GM10847 (cell line): ENCODE results near the gene ARF1.

Experiments
- POLR2A ChIP-seq: IDR thresholded peaks from 2 replicates; pipeline ENCODE4 v1.6.1; 2011; ENCODE audit not compliant: insufficient read length; ENCODE audit errors: extremely low read depth

Gene ARF1

GRCh38 chr1:228045405-228045804 is 37.1 kb upstream of the ARF1 start:
- TF ChIP-seq POLR2A, result no peak

GRCh38 chr1:228045871-228046270 is 36.6 kb upstream of the ARF1 start:
- TF ChIP-seq POLR2A, result no peak

- no peak for TF ChIP-seq POLR2A
Observed at GRCh38 chr1:228046421-228047182, 35.9 kb upstream of the ARF1 start.

- TF ChIP-seq POLR2A, result no peak
Observed at GRCh38 chr1:228047183-228047466, 35.4 kb upstream of the ARF1 start.

GRCh38 chr1:228048120-228048519 is 34.4 kb upstream of the ARF1 start:
- TF ChIP-seq POLR2A, result no peak

GRCh38 chr1:228048659-228049298 is 33.7 kb upstream of the ARF1 start:
- TF ChIP-seq POLR2A, result no peak

GRCh38 chr1:228050571-228051231 is 31.8 kb upstream of the ARF1 start:
- no peak for TF ChIP-seq POLR2A

- no peak for TF ChIP-seq POLR2A
Observed at GRCh38 chr1:228058172-228058948, 24.1 kb upstream of the ARF1 start.

GRCh38 chr1:228058949-228059633 is 23.4 kb upstream of the ARF1 start:
- no peak for TF ChIP-seq POLR2A

GRCh38 chr1:228059634-228060457 is 22.7 kb upstream of the ARF1 start:
- TF ChIP-seq POLR2A, result no peak

- no peak for TF ChIP-seq POLR2A
Observed at GRCh38 chr1:228060458-228061190, 21.9 kb upstream of the ARF1 start.

- no peak for TF ChIP-seq POLR2A
Observed at GRCh38 chr1:228061411-228062084, 21.0 kb upstream of the ARF1 start.
